Activated B cell treated with CpG ODN at 0.5 μM for 24 hours (primary cell): ENCODE measurements around the gene C21orf58. TPM values are rescaled to one million over a fixed set of nuclear protein-coding genes. Genes with fewer than 3 reads are reported as not detected.

Experiments used
- ATAC-seq: fragments of 200-7000 bp; cut with Tn5 transposase; one replicate; pipeline ENCODE4 v1.10.0; 2021; ENCODE audit warnings: low read depth, mild to moderate bottlenecking, moderate library complexity
- CTCF ChIA-PET: fragments of 350-600 bp; sonication (Branson Sonifier 250); formaldehyde crosslinking; loops from one replicate; lab custom pipeline; 2021; ENCODE audit warnings: antibody characterized with exemption; lab: Charles Lee
- POLR2A ChIA-PET: fragments of 350-600 bp; sonication (Branson Sonifier 250); formaldehyde crosslinking; loops from one replicate; lab custom pipeline; 2021; ENCODE audit warnings: antibody characterized with exemption; lab: Charles Lee
- DNase-seq: peaks from one replicate; pipeline ENCODE4 v3.0.0; 2022
- H3K27ac Mint-ChIP-seq: one replicate; pipeline ENCODE4 v1.8.0; 2020; ENCODE audit warnings: mixed read lengths
- H3K27me3 Mint-ChIP-seq: one replicate; pipeline ENCODE4 v1.8.0; 2021; ENCODE audit warnings: mixed read lengths
- H3K36me3 Mint-ChIP-seq: one replicate; pipeline ENCODE4 v1.8.0; 2021; ENCODE audit warnings: low read depth, mixed read lengths
- H3K4me1 Mint-ChIP-seq: one replicate; pipeline ENCODE4 v1.8.0; 2021; ENCODE audit warnings: mixed read lengths
- H3K4me3 Mint-ChIP-seq: one replicate; pipeline ENCODE4 v1.8.0; 2020; ENCODE audit warnings: mild to moderate bottlenecking, mixed read lengths
- H3K9me3 Mint-ChIP-seq: one replicate; pipeline ENCODE4 v1.8.0; 2020; ENCODE audit warnings: mixed read lengths
- intact Hi-C: fragments of 100-400 bp; cut with micrococcal nuclease; formaldehyde crosslinking; loops from one replicate; pipeline ENCODE4 v1.15.1; 2024
- total RNA-seq: library from RNA; stranded (reverse); gene quantifications from 2 replicates; pipeline ENCODE4 v1.2.3, GENCODE V29; 2022
- TF ChIP-seq, protein P1 (sequence below): fragments of 200-600 bp; IDR thresholded peaks from one replicate; pipeline ENCODE4 v1.8.0; 2022; ENCODE audit warnings: antibody characterized with exemption, mild to moderate bottlenecking

C21orf58 gene
- total RNA-seq, 1 donor from 2014 or later, result 4.7 TPM

DNA sequence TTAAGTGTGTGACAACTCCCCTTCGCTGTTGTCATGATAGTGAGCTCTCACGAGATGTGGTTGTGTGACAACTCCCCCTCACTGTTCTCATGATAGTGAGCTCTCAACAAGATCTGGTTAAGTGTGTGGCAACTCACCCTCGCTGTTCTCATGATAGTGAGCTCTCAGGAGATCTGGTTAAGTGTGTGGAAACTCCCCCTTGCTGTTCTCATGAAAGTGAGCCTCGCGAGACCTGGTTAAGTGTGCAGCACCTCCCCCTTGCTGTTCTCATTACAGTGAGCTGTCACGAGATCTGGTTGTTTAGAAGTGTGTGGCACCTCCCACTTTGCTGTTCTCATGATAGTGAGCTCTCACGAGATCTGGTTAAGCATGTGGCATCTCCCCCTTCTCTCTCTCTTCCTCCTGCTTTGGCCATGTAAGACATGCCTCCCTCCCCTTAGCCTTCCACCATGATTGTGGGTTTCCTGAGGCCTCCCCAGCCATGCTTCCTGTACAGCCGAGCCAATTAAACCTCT lies 70.0 kb downstream of the C21orf58 start:
- intact Hi-C loops, result loop anchor here (2.0 to 10.0 kb wide), 2 partner anchors 33 to 109 kb away; partner anchors contain the start of gene YBEY
- ChIA-PET CTCF (interaction anchor here (1.3 to 1.4 kb wide), 2 partner anchors 23 to 110 kb away, joined by 4 read pairs; no protein-coding TSS in a partner anchor), POLR2A (interaction anchor here (1.2 to 1.5 kb wide), 3 partner anchors 25 to 110 kb away, joined by 3 to 4 read pairs (median 3); partner anchors contain the start of genes LSS and MCM3AP)
- ATAC-seq (peak; percentile 81), DNase-seq (no peak)
- Mint-ChIP-seq H3K27me3 (no peaks in the 10 kb centered on the region), H3K4me3 (peak overlapping the region; percentile 62), H3K27ac (peak overlapping the region; percentile 85), H3K9me3 (no peaks in the 10 kb centered on the region), H3K36me3 (peaks cover 91% of the 10 kb centered on the region), H3K4me1 (peaks cover 49% of the 10 kb centered on the region)
- TF ChIP-seq, protein P1, sequence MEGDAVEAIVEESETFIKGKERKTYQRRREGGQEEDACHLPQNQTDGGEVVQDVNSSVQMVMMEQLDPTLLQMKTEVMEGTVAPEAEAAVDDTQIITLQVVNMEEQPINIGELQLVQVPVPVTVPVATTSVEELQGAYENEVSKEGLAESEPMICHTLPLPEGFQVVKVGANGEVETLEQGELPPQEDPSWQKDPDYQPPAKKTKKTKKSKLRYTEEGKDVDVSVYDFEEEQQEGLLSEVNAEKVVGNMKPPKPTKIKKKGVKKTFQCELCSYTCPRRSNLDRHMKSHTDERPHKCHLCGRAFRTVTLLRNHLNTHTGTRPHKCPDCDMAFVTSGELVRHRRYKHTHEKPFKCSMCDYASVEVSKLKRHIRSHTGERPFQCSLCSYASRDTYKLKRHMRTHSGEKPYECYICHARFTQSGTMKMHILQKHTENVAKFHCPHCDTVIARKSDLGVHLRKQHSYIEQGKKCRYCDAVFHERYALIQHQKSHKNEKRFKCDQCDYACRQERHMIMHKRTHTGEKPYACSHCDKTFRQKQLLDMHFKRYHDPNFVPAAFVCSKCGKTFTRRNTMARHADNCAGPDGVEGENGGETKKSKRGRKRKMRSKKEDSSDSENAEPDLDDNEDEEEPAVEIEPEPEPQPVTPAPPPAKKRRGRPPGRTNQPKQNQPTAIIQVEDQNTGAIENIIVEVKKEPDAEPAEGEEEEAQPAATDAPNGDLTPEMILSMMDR, result no peak

DNA sequence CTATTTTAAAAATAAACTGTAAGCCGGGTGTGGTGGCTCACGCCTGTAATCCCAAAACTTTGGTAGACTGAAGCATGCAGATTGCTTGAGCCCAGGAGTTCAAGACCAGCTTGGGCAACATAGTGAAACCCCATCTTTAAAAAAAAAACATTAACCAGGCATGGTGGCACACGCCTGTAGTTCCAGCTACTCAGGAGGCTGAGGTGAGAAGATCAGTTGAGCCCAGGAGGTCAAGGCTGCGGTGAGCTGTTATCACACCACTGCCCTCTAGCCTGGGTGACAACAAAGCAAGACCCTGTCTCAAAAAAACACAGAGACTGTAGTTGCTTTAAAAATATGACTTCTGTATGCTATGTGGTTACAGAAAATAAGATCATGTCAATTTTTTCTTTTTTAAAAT lies 70.8 kb downstream of the C21orf58 start:
- TF ChIP-seq, protein P1, result no peak
- peak overlapping the region; percentile 85 for H3K27ac Mint-ChIP-seq
- ATAC-seq (no peak), DNase-seq (no peak)
- H3K36me3 Mint-ChIP-seq, result peaks cover 89% of the 10 kb centered on the region
- no peak overlapping the region for H3K4me3 Mint-ChIP-seq
- no peaks in the 10 kb centered on the region for H3K9me3 Mint-ChIP-seq
- POLR2A ChIA-PET, result interaction anchor here (0.6 to 1.5 kb wide), 5 partner anchors 24 to 1380 kb away, joined by 3 to 4 read pairs (median 4); partner anchors contain the start of genes LSS and MCM3AP
- H3K27me3 Mint-ChIP-seq, result no peaks in the 10 kb centered on the region
- CTCF ChIA-PET, result interaction anchor here (1.3 to 1.4 kb wide), 2 partner anchors 22 to 109 kb away, joined by 4 read pairs; no protein-coding TSS in a partner anchor
- intact Hi-C loops, result loop anchor here (10.0 kb wide), 1 partner anchor 108 kb away; no protein-coding TSS in a partner anchor
- peaks cover 53% of the 10 kb centered on the region for H3K4me1 Mint-ChIP-seq

Other genes starting within 250 kb of the C21orf58 start
- gene COL6A2, start 225.8 kb downstream of the C21orf58 start, total RNA-seq, result 0.40 and 1.4 TPM in 2 replicates
- 0.69 and 0.73 TPM in 2 replicates for gene FTCD, start 168.3 kb downstream of the C21orf58 start, total RNA-seq
- gene SPATC1L, start 139.4 kb downstream of the C21orf58 start, total RNA-seq, result 7.5 and 7.9 TPM in 2 replicates
- gene LSS, start 95.1 kb downstream of the C21orf58 start, total RNA-seq, result 76.3 and 99.0 TPM in 2 replicates
- gene MCM3AP, start 38.3 kb downstream of the C21orf58 start, total RNA-seq, result 136 and 147 TPM in 2 replicates
- gene YBEY, start 37.5 kb downstream of the C21orf58 start, total RNA-seq, result 11.8 and 13.7 TPM in 2 replicates
- 39.7 and 40.9 TPM in 2 replicates for gene PCNT, start 286 bp upstream of the C21orf58 start, total RNA-seq
- 28.2 and 32.1 TPM in 2 replicates for gene DIP2A, start 135.0 kb upstream of the C21orf58 start, total RNA-seq